DND-41 (cell line): ENCODE results near the gene SULT1E1.

Experiments used
- ATAC-seq: fragments of 200-7000 bp; cut with Tn5 transposase; 3 replicates; pipeline ENCODE4 v1.9.1; 2021; ENCODE audit warnings: low read depth; ENCODE audit not compliant: insufficient read depth
- DNase-seq: peaks from one replicate; pipeline ENCODE4 v3.0.0-alpha.2; 2020
- H2AFZ ChIP-seq: 2 replicates; pipeline ENCODE4 v1.6.0; 2012; ENCODE audit warnings: low read depth, low read length
- H3K27ac ChIP-seq: 2 replicates; pipeline ENCODE4 v1.5.1; 2012; ENCODE audit warnings: low read length, inconsistent platforms
- H3K27me3 ChIP-seq: fragments of 200-600 bp; sonication (generic); 2 replicates; pipeline ENCODE4 v1.6.0; 2012; ENCODE audit warnings: low read length, mild to moderate bottlenecking, inconsistent platforms; ENCODE audit not compliant: insufficient read depth, poor library complexity
- H3K36me3 ChIP-seq: 2 replicates; pipeline ENCODE4 v1.5.1; 2012; ENCODE audit warnings: low read length, inconsistent platforms; ENCODE audit not compliant: insufficient read depth
- H3K4me1 ChIP-seq: 2 replicates; pipeline ENCODE4 v1.5.1; 2012; ENCODE audit warnings: mild to moderate bottlenecking, low read length; ENCODE audit not compliant: insufficient read depth
- H3K4me2 ChIP-seq: 2 replicates; pipeline ENCODE4 v1.6.0; 2012; ENCODE audit warnings: mild to moderate bottlenecking, moderate library complexity, low read length, inconsistent platforms; ENCODE audit not compliant: insufficient read depth
- H3K4me3 ChIP-seq, 2 experiments: fragments of 200-600 bp in 1 of 2; shearing (Covaris generic) in 1 of 2; 2 replicates each; pipeline ENCODE4 v1.5.1; 2012 to 2016; ENCODE audit warnings: inconsistent platforms in 2 of 2, low read length in 2 of 2, mild to moderate bottlenecking in 2 of 2, low read depth in 1 of 2, moderate library complexity in 1 of 2
- H3K79me2 ChIP-seq: 2 replicates; pipeline ENCODE4 v1.6.0; 2012; ENCODE audit warnings: low read length, inconsistent platforms; ENCODE audit not compliant: insufficient read depth
- H3K9ac ChIP-seq: 2 replicates; pipeline ENCODE4 v1.6.0; 2012; ENCODE audit warnings: low read depth, mild to moderate bottlenecking, inconsistent platforms, low read length, moderate library complexity
- H3K9me3 ChIP-seq: 2 replicates; pipeline ENCODE4 v1.5.1; 2012; ENCODE audit warnings: low read length, moderate library complexity, mild to moderate bottlenecking, inconsistent platforms; ENCODE audit not compliant: insufficient read depth, severe bottlenecking
- H4K20me1 ChIP-seq: 2 replicates; pipeline ENCODE4 v1.6.0; 2012; ENCODE audit warnings: low read length; ENCODE audit not compliant: insufficient read depth
- EZH2 ChIP-seq: IDR thresholded peaks from 3 replicates; pipeline ENCODE4 v1.6.1; 2012; ENCODE audit warnings: borderline replicate concordance, low read depth, mild to moderate bottlenecking, moderate library complexity, low read length, inconsistent platforms; ENCODE audit not compliant: severe bottlenecking
- TF ChIP-seq, protein P1 (sequence below): IDR thresholded peaks from 2 replicates; pipeline ENCODE4 v1.5.1; 2012; ENCODE audit warnings: borderline replicate concordance, low read length, moderate library complexity, mild to moderate bottlenecking; ENCODE audit not compliant: poor library complexity, severe bottlenecking; ENCODE audit errors: extremely low read depth

SULT1E1 gene

DNA sequence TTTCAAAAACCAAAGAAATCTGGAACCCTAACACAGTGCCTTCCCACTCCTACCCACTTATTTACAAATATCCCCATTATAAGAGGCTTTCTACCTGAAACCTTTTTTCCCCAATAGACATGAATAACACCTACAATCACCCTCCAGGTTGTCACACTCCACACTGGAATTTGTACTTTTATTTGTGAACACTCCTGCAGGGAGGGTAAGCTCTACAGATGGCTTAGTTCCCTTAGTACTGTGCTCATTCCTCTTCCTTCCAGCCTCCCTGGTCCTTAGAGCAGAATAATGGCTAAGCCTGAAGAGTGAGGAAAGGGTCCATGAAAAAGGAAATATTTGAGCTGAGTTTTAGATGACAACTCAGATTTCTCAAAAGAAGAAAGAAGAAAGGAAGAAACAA, 22.2 kb upstream of the SULT1E1 start:
- Histone ChIP-seq H3K4me2 (no peak overlapping the region), H2AFZ (no peak overlapping the region), H3K27ac (no peak overlapping the region), H3K27me3 (no peaks in the 10 kb centered on the region), H4K20me1 (no peaks in the 10 kb centered on the region), H3K4me3 (no peak overlapping the region), H3K9me3 (no peaks in the 10 kb centered on the region), H3K36me3 (no peaks in the 10 kb centered on the region), H3K9ac (no peak overlapping the region), H3K4me1 (no peaks in the 10 kb centered on the region), H3K79me2 (no peaks in the 10 kb centered on the region)
- ATAC-seq (no peak), DNase-seq (no peak)
- no peak for TF ChIP-seq EZH2
- TF ChIP-seq, protein P1, sequence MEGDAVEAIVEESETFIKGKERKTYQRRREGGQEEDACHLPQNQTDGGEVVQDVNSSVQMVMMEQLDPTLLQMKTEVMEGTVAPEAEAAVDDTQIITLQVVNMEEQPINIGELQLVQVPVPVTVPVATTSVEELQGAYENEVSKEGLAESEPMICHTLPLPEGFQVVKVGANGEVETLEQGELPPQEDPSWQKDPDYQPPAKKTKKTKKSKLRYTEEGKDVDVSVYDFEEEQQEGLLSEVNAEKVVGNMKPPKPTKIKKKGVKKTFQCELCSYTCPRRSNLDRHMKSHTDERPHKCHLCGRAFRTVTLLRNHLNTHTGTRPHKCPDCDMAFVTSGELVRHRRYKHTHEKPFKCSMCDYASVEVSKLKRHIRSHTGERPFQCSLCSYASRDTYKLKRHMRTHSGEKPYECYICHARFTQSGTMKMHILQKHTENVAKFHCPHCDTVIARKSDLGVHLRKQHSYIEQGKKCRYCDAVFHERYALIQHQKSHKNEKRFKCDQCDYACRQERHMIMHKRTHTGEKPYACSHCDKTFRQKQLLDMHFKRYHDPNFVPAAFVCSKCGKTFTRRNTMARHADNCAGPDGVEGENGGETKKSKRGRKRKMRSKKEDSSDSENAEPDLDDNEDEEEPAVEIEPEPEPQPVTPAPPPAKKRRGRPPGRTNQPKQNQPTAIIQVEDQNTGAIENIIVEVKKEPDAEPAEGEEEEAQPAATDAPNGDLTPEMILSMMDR = no peak

- Histone ChIP-seq H3K4me2 (no peak overlapping the region), H3K9ac (no peak overlapping the region), H2AFZ (no peak overlapping the region), H3K4me3 (no peak overlapping the region), H3K79me2 (no peaks in the 10 kb centered on the region), H3K36me3 (no peaks in the 10 kb centered on the region), H3K9me3 (no peaks in the 10 kb centered on the region), H4K20me1 (no peaks in the 10 kb centered on the region), H3K27ac (no peak overlapping the region), H3K27me3 (no peaks in the 10 kb centered on the region), H3K4me1 (no peaks in the 10 kb centered on the region)
- DNase-seq (peak; percentile 10), ATAC-seq (peak; percentile 79)
- TF ChIP-seq, protein P1 = peak; percentile 76
- no peak for TF ChIP-seq EZH2
These were observed 21.3 kb upstream of the SULT1E1 start for GRCh38 chr4:69881173-69881773.

GRCh38 chr4:69878250-69878649, 18.3 kb upstream of the SULT1E1 start:
- H3K9me3 ChIP-seq = no peaks in the 10 kb centered on the region
- no peak overlapping the region for H3K9ac ChIP-seq
- DNase-seq (no peak), ATAC-seq (no peak)
- H3K79me2 ChIP-seq = no peaks in the 10 kb centered on the region
- H3K27me3 ChIP-seq = no peaks in the 10 kb centered on the region
- H3K36me3 ChIP-seq = no peaks in the 10 kb centered on the region
- H4K20me1 ChIP-seq = no peaks in the 10 kb centered on the region
- TF ChIP-seq, protein P1 = no peak
- no peak for TF ChIP-seq EZH2
- H3K4me1 ChIP-seq = no peaks in the 10 kb centered on the region
- no peak overlapping the region for H2AFZ ChIP-seq
- no peak overlapping the region for H3K27ac ChIP-seq
- no peak overlapping the region for H3K4me2 ChIP-seq
- no peak overlapping the region for H3K4me3 ChIP-seq
